AG10803 (cell line): ENCODE results near the gene FRMD7.

ENCODE experiments used
- DNase-seq: peaks from one replicate; pipeline ENCODE4 v3.0.0; 2010; ENCODE audit warnings: low read depth
- H3K4me3 ChIP-seq: 2 replicates; pipeline ENCODE4 v1.5.1; 2011; ENCODE audit warnings: mild to moderate bottlenecking, low read length, control low read depth
- TF ChIP-seq, protein P1 (sequence below): conservative IDR thresholded peaks from 2 replicates; pipeline ENCODE4 v1.5.1; 2011; ENCODE audit warnings: mild to moderate bottlenecking, low read length, control low read depth, inconsistent platforms

FRMD7 gene

DNA sequence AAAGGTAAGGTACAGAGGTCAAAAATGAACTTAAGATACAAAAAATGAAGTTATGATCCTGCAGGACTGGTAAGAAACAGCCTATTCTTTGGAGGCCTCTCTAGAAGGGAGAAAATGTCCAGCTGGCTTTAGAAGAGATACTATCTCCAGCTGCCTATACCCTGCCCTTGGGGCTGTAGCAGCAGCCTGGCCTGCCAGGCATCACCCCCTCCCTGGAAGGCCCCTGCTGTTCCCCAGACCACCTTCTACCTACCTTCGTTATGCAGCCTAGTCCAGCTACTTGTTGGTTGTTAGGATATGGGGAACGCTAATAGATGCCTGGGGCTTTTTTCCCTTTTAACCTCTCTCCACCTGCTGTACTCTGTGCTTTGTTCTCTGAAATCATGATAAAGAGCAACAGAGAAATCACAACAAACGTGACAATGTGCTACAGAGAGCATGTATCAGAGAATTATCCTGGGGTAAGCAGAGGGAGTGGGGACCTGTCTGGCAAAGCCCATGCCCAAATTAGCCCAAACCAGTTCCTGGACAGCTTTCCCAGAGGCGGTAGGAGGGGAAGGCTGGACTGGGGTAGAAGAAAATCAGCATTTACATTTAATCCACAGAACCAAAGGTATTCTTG, 34.5 kb downstream of the FRMD7 start:
- H3K4me3 ChIP-seq: no peak overlapping the region
- DNase-seq: no peak
- TF ChIP-seq, protein P1, sequence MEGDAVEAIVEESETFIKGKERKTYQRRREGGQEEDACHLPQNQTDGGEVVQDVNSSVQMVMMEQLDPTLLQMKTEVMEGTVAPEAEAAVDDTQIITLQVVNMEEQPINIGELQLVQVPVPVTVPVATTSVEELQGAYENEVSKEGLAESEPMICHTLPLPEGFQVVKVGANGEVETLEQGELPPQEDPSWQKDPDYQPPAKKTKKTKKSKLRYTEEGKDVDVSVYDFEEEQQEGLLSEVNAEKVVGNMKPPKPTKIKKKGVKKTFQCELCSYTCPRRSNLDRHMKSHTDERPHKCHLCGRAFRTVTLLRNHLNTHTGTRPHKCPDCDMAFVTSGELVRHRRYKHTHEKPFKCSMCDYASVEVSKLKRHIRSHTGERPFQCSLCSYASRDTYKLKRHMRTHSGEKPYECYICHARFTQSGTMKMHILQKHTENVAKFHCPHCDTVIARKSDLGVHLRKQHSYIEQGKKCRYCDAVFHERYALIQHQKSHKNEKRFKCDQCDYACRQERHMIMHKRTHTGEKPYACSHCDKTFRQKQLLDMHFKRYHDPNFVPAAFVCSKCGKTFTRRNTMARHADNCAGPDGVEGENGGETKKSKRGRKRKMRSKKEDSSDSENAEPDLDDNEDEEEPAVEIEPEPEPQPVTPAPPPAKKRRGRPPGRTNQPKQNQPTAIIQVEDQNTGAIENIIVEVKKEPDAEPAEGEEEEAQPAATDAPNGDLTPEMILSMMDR: no peak

DNA sequence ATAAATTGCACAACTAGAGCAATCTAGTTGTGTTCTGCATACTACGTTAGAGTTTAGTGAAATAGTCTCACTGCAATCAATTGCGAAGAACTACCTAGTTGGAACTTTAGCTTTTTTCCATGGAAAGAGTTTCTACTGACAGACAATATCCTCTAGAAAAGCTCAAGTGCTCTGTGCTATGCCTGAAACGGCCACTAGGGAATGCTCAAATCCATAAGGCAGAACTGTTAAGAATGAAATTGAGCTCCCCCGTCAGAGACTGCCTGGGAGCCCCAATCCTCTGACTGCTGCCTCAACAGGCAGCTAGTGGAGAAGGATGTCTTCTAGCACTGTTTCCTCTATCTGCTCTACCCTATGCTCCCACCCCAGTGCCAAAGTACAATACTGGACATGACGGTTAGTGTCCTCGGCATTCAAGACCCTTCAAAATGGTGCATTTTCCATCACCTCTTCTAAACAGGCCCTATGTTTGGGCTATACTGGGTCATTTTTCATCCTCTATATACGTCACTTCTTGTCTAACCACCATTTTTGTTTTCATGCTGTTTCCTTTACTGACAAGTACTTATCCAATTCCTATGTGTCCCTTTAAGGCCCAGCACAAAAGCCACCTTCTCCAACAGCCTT, 35.3 kb downstream of the FRMD7 start:
- DNase-seq: peak; percentile 63
- H3K4me3 ChIP-seq: no peak overlapping the region
- TF ChIP-seq, protein P1: peak; percentile 76

DNA sequence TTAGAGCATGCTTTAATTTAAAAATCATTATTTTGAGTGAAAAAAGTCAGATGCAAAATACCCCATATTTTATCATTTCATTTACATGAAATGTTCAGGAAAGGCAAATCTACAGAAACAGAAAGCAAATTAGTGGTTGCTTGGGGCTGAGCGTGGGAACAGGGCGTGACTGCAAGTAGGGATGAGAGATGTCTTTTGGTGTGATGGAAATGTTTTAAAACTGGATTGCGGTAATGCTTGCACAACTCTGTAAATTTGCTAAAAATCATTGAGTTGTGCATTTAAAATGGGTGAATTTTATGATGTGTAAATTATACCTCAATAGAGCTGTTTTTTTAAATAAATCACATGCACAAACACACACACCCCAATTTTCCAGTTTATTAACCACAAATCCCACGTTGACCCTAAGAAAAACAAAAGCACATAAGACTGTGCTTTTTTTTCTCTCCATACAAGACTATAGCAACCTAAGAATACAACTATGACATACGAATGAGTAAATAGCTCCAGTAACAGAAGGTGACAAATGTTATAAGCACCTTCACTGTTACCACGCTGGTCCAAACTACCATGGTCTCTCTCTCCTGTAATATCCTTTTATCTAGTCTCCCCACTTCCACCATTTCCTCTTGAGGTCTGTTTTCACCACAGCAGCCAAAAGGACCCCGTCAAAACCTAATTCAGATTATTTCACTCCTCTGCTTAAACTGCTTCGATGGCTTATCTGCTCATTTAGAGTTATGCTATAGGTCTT, 37.2 kb downstream of the FRMD7 start:
- TF ChIP-seq, protein P1: no peak
- DNase-seq: no peak
- no peak overlapping the region for H3K4me3 ChIP-seq

DNA sequence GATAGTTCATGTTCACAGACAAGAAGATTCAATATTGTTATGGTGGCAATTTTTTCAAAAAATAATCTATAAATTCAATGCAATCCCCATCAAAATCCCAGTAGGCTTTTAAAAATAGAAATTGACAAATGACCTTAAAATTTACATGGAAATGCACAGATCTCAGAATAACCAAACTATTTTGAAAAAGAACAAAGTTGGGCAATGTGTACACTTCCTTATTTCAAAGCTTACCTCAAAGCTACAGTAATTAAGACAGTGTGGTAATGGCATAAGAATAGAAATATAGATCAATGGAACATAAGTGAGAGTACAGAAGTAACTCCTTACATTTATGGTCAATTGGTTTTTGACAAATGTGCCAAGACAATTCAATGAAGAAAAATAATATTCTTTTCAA, 39.0 kb downstream of the FRMD7 start:
- no peak overlapping the region for H3K4me3 ChIP-seq
- TF ChIP-seq, protein P1: no peak
- DNase-seq: no peak

DNA sequence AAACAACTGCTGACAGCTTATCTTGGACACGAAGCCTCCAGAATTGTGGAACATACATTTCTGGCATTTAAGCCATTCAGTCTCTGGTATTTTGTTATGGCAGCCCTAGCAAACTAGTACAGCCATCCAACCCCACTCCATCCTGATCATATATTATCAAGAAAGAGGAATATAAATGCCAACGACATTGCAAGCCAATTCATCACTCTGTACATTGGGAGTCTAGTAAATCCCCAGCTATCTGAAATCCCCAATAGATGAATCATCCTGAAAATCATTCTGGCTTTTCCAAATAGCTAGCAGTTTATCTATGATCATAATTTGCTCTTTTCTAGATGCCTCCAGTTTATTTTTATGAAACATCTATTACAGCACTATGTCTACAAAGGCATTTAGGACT, 41.1 kb downstream of the FRMD7 start:
- TF ChIP-seq, protein P1: no peak
- no peak overlapping the region for H3K4me3 ChIP-seq
- DNase-seq: peak; percentile 1

DNA sequence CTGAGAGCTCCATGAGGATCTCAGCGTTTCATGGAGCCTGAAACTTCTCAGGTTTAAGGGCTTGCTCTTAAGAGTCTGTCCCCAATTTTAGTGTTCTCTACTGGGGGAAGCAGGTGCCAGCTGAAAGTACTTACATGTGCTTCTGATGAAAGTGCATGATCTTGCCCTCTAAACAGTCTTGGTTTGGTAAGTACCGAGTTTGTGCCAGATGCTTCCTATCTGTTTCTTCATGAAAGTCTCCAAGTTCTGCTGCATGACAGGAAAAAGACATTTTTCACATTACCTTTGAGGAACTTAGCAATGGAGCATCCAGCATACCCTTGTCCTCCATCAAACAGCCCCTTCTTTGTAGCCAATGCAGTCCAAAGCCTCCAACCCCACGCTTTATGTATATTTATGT, 42.0 kb downstream of the FRMD7 start:
- TF ChIP-seq, protein P1: no peak
- no peak for DNase-seq
- H3K4me3 ChIP-seq: no peak overlapping the region
